IMR-90 (cell line): Measurements from ENCODE around the gene PIM3.

ENCODE experiments used
- BHLHE40 ChIP-seq: fragments of 150-350 bp; IDR thresholded peaks from 2 replicates; pipeline ENCODE4 v1.6.1; 2016; ENCODE audit warnings: mild to moderate bottlenecking, low read depth, low read length
- CEBPB ChIP-seq: IDR thresholded peaks from 2 replicates; pipeline ENCODE4 v1.6.1; 2012; ENCODE audit warnings: low read depth, low read length, improper control_type of control experiment
- CHD1 ChIP-seq: IDR thresholded peaks from 2 replicates; pipeline ENCODE4 v1.6.1; 2012; ENCODE audit warnings: low read depth, low read length, improper control_type of control experiment
- CTCF ChIP-seq: conservative IDR thresholded peaks from 2 replicates; pipeline ENCODE4 v1.5.1; 2012; ENCODE audit warnings: mild to moderate bottlenecking, low read depth, low read length, improper control_type of control experiment
- ELK1 ChIP-seq: fragments of 150-350 bp; IDR thresholded peaks from 2 replicates; pipeline ENCODE4 v1.6.1; 2016; ENCODE audit warnings: low read depth, mild to moderate bottlenecking, low read length, moderate library complexity, borderline replicate concordance
- MAFK ChIP-seq: IDR thresholded peaks from 2 replicates; pipeline ENCODE4 v1.6.1; 2012; ENCODE audit warnings: low read depth, low read length, improper control_type of control experiment
- MAZ ChIP-seq: IDR thresholded peaks from 2 replicates; pipeline ENCODE4 v1.6.1; 2012; ENCODE audit warnings: low read depth, mild to moderate bottlenecking, low read length, improper control_type of control experiment, moderate library complexity, borderline replicate concordance
- MXI1 ChIP-seq: IDR thresholded peaks from 2 replicates; pipeline ENCODE4 v1.6.1; 2012; ENCODE audit warnings: low read depth, mild to moderate bottlenecking, low read length, moderate library complexity, borderline replicate concordance
- POLR2A ChIP-seq: IDR thresholded peaks from 2 replicates; pipeline ENCODE4 v1.6.1; 2012; ENCODE audit warnings: mild to moderate bottlenecking, low read depth, low read length
- RAD21 ChIP-seq: IDR thresholded peaks from 2 replicates; pipeline ENCODE4 v1.6.1; 2012; ENCODE audit warnings: low read length, improper control_type of control experiment
- RCOR1 ChIP-seq: IDR thresholded peaks from 2 replicates; pipeline ENCODE4 v1.6.1; 2012; ENCODE audit warnings: mild to moderate bottlenecking, low read length, improper control_type of control experiment; ENCODE audit not compliant: insufficient replicate concordance
- RFX5 ChIP-seq: IDR thresholded peaks from 2 replicates; pipeline ENCODE4 v1.8.0; 2012; ENCODE audit warnings: low read depth, mild to moderate bottlenecking, low read length, moderate library complexity
- SMC3 ChIP-seq: fragments of 150-350 bp; IDR thresholded peaks from 2 replicates; pipeline ENCODE4 v1.6.1; 2016; ENCODE audit warnings: low read depth, mild to moderate bottlenecking, antibody characterized with exemption, low read length, moderate library complexity
- USF2 ChIP-seq: fragments of 150-350 bp; IDR thresholded peaks from 2 replicates; pipeline ENCODE4 v1.6.1; 2017; ENCODE audit warnings: mild to moderate bottlenecking, antibody characterized with exemption, low read length, low read depth

- no peak for TF ChIP-seq POLR2A
- TF ChIP-seq CTCF = no peak
- no peak for TF ChIP-seq USF2
- no peak for TF ChIP-seq RFX5
- no peak for TF ChIP-seq CEBPB
- TF ChIP-seq RCOR1 = no peak
- TF ChIP-seq BHLHE40 = no peak
- no peak for TF ChIP-seq MAFK
- TF ChIP-seq ELK1 = no peak
- no peak for TF ChIP-seq MXI1
- TF ChIP-seq MAZ = no peak
- TF ChIP-seq RAD21 = no peak
- TF ChIP-seq CHD1 = no peak
- TF ChIP-seq SMC3 = no peak
These were observed 11.3 kb upstream of the PIM3 start for GRCh38 chr22:49948958-49949913.
